DOHH2 (cell line): ENCODE data around the gene MDM1.

ENCODE experiments used
- H3F3A ChIP-seq: fragments of 200-600 bp; sonication (generic), shearing (Covaris generic); 2 replicates; pipeline ENCODE4 v1.6.0; 2016; ENCODE audit warnings: antibody characterized with exemption, mild to moderate bottlenecking; ENCODE audit not compliant: control insufficient read depth, insufficient read depth
- H3K27ac ChIP-seq: fragments of 200-600 bp; sonication (generic); 2 replicates; pipeline ENCODE4 v1.5.1; 2014; ENCODE audit warnings: low read depth, mild to moderate bottlenecking, low read length, moderate library complexity
- H3K27me3 ChIP-seq: fragments of 200-600 bp; sonication (generic); 2 replicates; pipeline ENCODE4 v1.6.1; 2014; ENCODE audit warnings: mild to moderate bottlenecking, low read length, mixed read lengths; ENCODE audit not compliant: control insufficient read depth
- H3K36me3 ChIP-seq: fragments of 200-600 bp; sonication (generic); 2 replicates; pipeline ENCODE4 v1.6.1; 2014; ENCODE audit warnings: mild to moderate bottlenecking, low read length, moderate library complexity, mixed read lengths; ENCODE audit not compliant: control insufficient read depth
- H3K4me1 ChIP-seq: fragments of 200-600 bp; sonication (generic); 2 replicates; pipeline ENCODE4 v1.6.1; 2014; ENCODE audit warnings: mild to moderate bottlenecking, low read length, mixed read lengths; ENCODE audit not compliant: control insufficient read depth
- H3K4me2 ChIP-seq: fragments of 200-600 bp; sonication (generic); 2 replicates; pipeline ENCODE4 v1.6.0; 2014; ENCODE audit warnings: mild to moderate bottlenecking, low read length, moderate library complexity
- H3K4me3 ChIP-seq: fragments of 200-600 bp; sonication (generic); 2 replicates; pipeline ENCODE4 v1.5.1; 2014; ENCODE audit warnings: mild to moderate bottlenecking, low read length, mixed read lengths
- H3K79me2 ChIP-seq: fragments of 200-600 bp; sonication (generic); 2 replicates; pipeline ENCODE4 v1.6.1; 2014; ENCODE audit warnings: mild to moderate bottlenecking, low read length, mixed read lengths; ENCODE audit not compliant: control insufficient read depth
- H3K9me2 ChIP-seq: fragments of 200-600 bp; sonication (generic); replicated peaks from 2 replicates; pipeline ENCODE4 v1.6.1; 2014; ENCODE audit warnings: mild to moderate bottlenecking, low read length, mixed read lengths; ENCODE audit not compliant: control insufficient read depth
- H3K9me3 ChIP-seq: fragments of 200-600 bp; sonication (generic); 2 replicates; pipeline ENCODE4 v1.6.1; 2014; ENCODE audit warnings: antibody characterized with exemption, low read length, mixed read lengths; ENCODE audit not compliant: control insufficient read depth, insufficient read depth
- H4K20me1 ChIP-seq: fragments of 200-600 bp; sonication (generic); 2 replicates; pipeline ENCODE4 v1.6.0; 2014; ENCODE audit warnings: low read depth, mild to moderate bottlenecking, antibody characterized with exemption, low read length, moderate library complexity; ENCODE audit not compliant: control insufficient read depth, insufficient read depth
- CTCF ChIP-seq: fragments of 200-600 bp; sonication (generic); IDR thresholded peaks from one replicate; pipeline ENCODE4 v1.5.1; 2014; ENCODE audit warnings: antibody characterized with exemption, mild to moderate bottlenecking, low read depth, low read length; ENCODE audit not compliant: poor library complexity, severe bottlenecking
- EZH2phosphoT487 ChIP-seq: fragments of 200-600 bp; sonication (generic); IDR thresholded peaks from 2 replicates; pipeline ENCODE4 v1.6.1; 2017; ENCODE audit warnings: borderline replicate concordance, mild to moderate bottlenecking, antibody characterized with exemption, low read length, moderate library complexity, mixed read lengths

The MDM1 gene

GRCh38 chr12:68345763-68346162 lies 13.6 kb upstream of the MDM1 start:
- Histone ChIP-seq H3K4me3 (no peak overlapping the region), H3K4me2 (no peak overlapping the region)

GRCh38 chr12:68344126-68344525 lies 12.0 kb upstream of the MDM1 start:
- Histone ChIP-seq H3K36me3 (no peaks in the 10 kb centered on the region), H3K79me2 (no peaks in the 10 kb centered on the region), H3K4me3 (no peak overlapping the region), H3K9me3 (no peaks in the 10 kb centered on the region), H3K4me2 (no peak overlapping the region), H3K4me1 (peaks cover 6% of the 10 kb centered on the region; the same call in 1 of the 2 replicates), H3K27ac (no peak overlapping the region), H3F3A (no peaks in the 10 kb centered on the region), H4K20me1 (no peaks in the 10 kb centered on the region), H3K9me2 (no peaks in the 10 kb centered on the region), H3K27me3 (peaks cover 7% of the 10 kb centered on the region; the same call in 1 of the 2 replicates)
- TF ChIP-seq CTCF, result no peak
- TF ChIP-seq EZH2phosphoT487, result no peak

More at GRCh38 chr12:68345763-68346162, 13.6 kb upstream of the MDM1 start:
- Histone ChIP-seq H4K20me1 (no peaks in the 10 kb centered on the region), H3K9me2 (no peaks in the 10 kb centered on the region), H3K27me3 (peaks cover 7% of the 10 kb centered on the region; the same call in 1 of the 2 replicates), H3K9me3 (no peaks in the 10 kb centered on the region), H3K79me2 (no peaks in the 10 kb centered on the region), H3K4me1 (peaks cover 6% of the 10 kb centered on the region; the same call in 1 of the 2 replicates), H3K27ac (no peak overlapping the region), H3K36me3 (no peaks in the 10 kb centered on the region), H3F3A (no peaks in the 10 kb centered on the region)
- no peak for TF ChIP-seq EZH2phosphoT487
- no peak for TF ChIP-seq CTCF

GRCh38 chr12:68342966-68343365 lies 10.8 kb upstream of the MDM1 start:
- Histone ChIP-seq H3K27ac (no peak overlapping the region), H3K27me3 (peaks cover 7% of the 10 kb centered on the region; the same call in 1 of the 2 replicates), H3F3A (no peaks in the 10 kb centered on the region), H3K4me1 (peaks cover 6% of the 10 kb centered on the region; the same call in 1 of the 2 replicates), H3K9me2 (no peaks in the 10 kb centered on the region), H4K20me1 (no peaks in the 10 kb centered on the region), H3K4me2 (no peak overlapping the region), H3K79me2 (no peaks in the 10 kb centered on the region), H3K9me3 (no peaks in the 10 kb centered on the region), H3K36me3 (no peaks in the 10 kb centered on the region), H3K4me3 (no peak overlapping the region)
- TF ChIP-seq CTCF (no peak), EZH2phosphoT487 (no peak)

GRCh38 chr12:68341822-68342221 lies 9.7 kb upstream of the MDM1 start:
- H3K4me2 ChIP-seq, result no peak overlapping the region
- peaks cover 6% of the 10 kb centered on the region; the same call in 1 of the 2 replicates for H3K4me1 ChIP-seq
- H3K4me3 ChIP-seq, result no peak overlapping the region
- H3K79me2 ChIP-seq, result no peaks in the 10 kb centered on the region
- no peaks in the 10 kb centered on the region for H3K36me3 ChIP-seq
- no peak overlapping the region for H3K27ac ChIP-seq
- H3F3A ChIP-seq, result no peaks in the 10 kb centered on the region
- TF ChIP-seq EZH2phosphoT487 (no peak), CTCF (no peak)
- no peaks in the 10 kb centered on the region for H4K20me1 ChIP-seq
- H3K9me2 ChIP-seq, result no peaks in the 10 kb centered on the region
- peaks cover 7% of the 10 kb centered on the region; the same call in 1 of the 2 replicates for H3K27me3 ChIP-seq
- no peaks in the 10 kb centered on the region for H3K9me3 ChIP-seq
